ENCODE data around the gene GATAD1. TPM values are rescaled to one million over a fixed set of nuclear protein-coding genes. Genes with fewer than 3 reads are reported as not detected.

Gene GATAD1
- total and polyA plus RNA-seq, 2 of the 8 experiments (the other 6 are each of a cell fraction or from before 2014, with no cell fraction given), result 17.1 to 34.7 TPM

GRCh38 chr7:92427193-92427592 is 20.1 kb upstream of the GATAD1 start:
- Histone ChIP-seq H3K79me1 (ENCODE audit: low read depth, low read length) (no peaks in the 10 kb centered on the region), H3K23me2 (ENCODE audit: low read depth, low read length) (peaks cover 5% of the 10 kb centered on the region; the same call in 1 of the 2 replicates), H3K23ac (ENCODE audit: insufficient read length) (no peak overlapping the region), H4K91ac (replicated peaks; ENCODE audit: insufficient read length, low read length) (no peak overlapping the region), H3K56ac (replicated peaks; ENCODE audit: insufficient read length, low read depth, low read length) (no peak overlapping the region), H3K4me3 (ENCODE audit: extremely low read depth in 1 of 4, insufficient read depth in 2 of 4, low read depth in 3 of 4, low read length in 4 of 4) (no peak overlapping the region), H3K18ac (ENCODE audit: extremely low read depth, low read length) (no peak overlapping the region), H3K27ac (ENCODE audit: low read depth, low read length) (no peak overlapping the region), H3K9me3 (ENCODE audit: insufficient read depth in 2 of 2, low read depth in 1 of 2, low read length in 1 of 2) (no peaks in the 10 kb centered on the region), H2BK12ac (ENCODE audit: low read depth, low read length) (no peak overlapping the region), H2AFZ (ENCODE audit: low read length) (0 out of 2 replicates have a peak overlapping the region, but pooled peaks have one; percentile 8), H2BK120ac (replicated peaks; ENCODE audit: low read depth, low read length) (no peak overlapping the region), H3K9ac (replicated peaks in 1 of 4; ENCODE audit: extremely low read depth in 1 of 4, low read depth in 3 of 4, low read length in 3 of 4) (no peak overlapping the region), H4K8ac (ENCODE audit: extremely low read depth, insufficient read depth, low read length) (no peak overlapping the region), H3K4ac (replicated peaks; ENCODE audit: insufficient read length, low read depth, low read length) (no peak overlapping the region), H2BK20ac (ENCODE audit: low read length) (no peak overlapping the region), H3K79me2 (ENCODE audit: control insufficient read depth in 1 of 2, insufficient read depth in 2 of 2, low read length in 2 of 2) (no peaks in the 10 kb centered on the region), H2BK15ac (ENCODE audit: low read length) (no peak overlapping the region), H3K4me2 (ENCODE audit: insufficient read depth in 1 of 2, low read depth in 2 of 2, low read length in 2 of 2) (no peak overlapping the region), H2BK5ac (ENCODE audit: low read depth, low read length) (no peak overlapping the region), H3K27me3 (replicated peaks in 1 of 4; ENCODE audit: control insufficient read depth in 3 of 4, extremely low read depth in 1 of 4, insufficient read depth in 3 of 4, low read length in 3 of 4) (peaks cover 0 to 2% (median 0%) of the 10 kb centered on the region in 4 experiments; a peak in 2 of 7 replicates), H4K20me1 (replicated peaks in 1 of 2; ENCODE audit: control insufficient read depth in 1 of 2, insufficient read depth in 2 of 2, low read length in 2 of 2) (peaks cover 0 to 3% of the 10 kb centered on the region in 2 experiments), H3K4me1 (replicated peaks in 1 of 4; ENCODE audit: control insufficient read depth in 3 of 4, insufficient read depth in 4 of 4, low read length in 3 of 4) (peaks cover 0 to 3% (median 0%) of the 10 kb centered on the region in 4 experiments; a peak in 3 of 7 replicates), H3K36me3 (ENCODE audit: control insufficient read depth in 2 of 4, insufficient read depth in 4 of 4, low read length in 3 of 4) (no peaks in the 10 kb centered on the region), H2AK5ac (ENCODE audit: low read depth, low read length) (no peak overlapping the region), H4K5ac (ENCODE audit: insufficient read length, low read depth, low read length) (no peak overlapping the region), H3K14ac (ENCODE audit: insufficient read length) (no peak overlapping the region)
- ChIA-PET CTCF (ENCODE audit: partially characterized antibody) (interaction anchor here (1.2 to 10.9 kb wide), 3 partner anchors 13 to 19 kb away, joined by 4 to 159 read pairs (median 64); partner anchors contain the start of gene GATAD1), POLR2A (ENCODE audit: partially characterized antibody) (interaction anchor here (4.5 kb wide), 1 partner anchor 20 kb away, joined by 34 read pairs; the partner anchor contains the start of gene GATAD1)
- 94% methylated on average over 3 of the region's 3 CpGs; no CpG with 5 or more reads in 1 of the 2 experiments for WGBS, 2 experiments (ENCODE audit: extremely low coverage in 1 of 2, insufficient coverage in 1 of 2, insufficient read length in 1 of 2, insufficient replicate concordance in 2 of 2, low coverage in 1 of 2, low lambda C conversion rate in 2 of 2, missing lambda C conversion rate in 1 of 2)
- TF ChIP-seq, protein P1, sequence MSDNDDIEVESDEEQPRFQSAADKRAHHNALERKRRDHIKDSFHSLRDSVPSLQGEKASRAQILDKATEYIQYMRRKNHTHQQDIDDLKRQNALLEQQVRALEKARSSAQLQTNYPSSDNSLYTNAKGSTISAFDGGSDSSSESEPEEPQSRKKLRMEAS (IDR thresholded peaks at IDR 0.05), result no peak
- TF ChIP-seq HDAC2 (IDR thresholded peaks at IDR 0.05; ENCODE audit: borderline replicate concordance in 1 of 2, low read depth in 2 of 2, low read length in 2 of 2), result no peak
- TF ChIP-seq SP4 (IDR thresholded peaks at IDR 0.05; ENCODE audit: low read length), result no peak
- TF ChIP-seq, protein P2, sequence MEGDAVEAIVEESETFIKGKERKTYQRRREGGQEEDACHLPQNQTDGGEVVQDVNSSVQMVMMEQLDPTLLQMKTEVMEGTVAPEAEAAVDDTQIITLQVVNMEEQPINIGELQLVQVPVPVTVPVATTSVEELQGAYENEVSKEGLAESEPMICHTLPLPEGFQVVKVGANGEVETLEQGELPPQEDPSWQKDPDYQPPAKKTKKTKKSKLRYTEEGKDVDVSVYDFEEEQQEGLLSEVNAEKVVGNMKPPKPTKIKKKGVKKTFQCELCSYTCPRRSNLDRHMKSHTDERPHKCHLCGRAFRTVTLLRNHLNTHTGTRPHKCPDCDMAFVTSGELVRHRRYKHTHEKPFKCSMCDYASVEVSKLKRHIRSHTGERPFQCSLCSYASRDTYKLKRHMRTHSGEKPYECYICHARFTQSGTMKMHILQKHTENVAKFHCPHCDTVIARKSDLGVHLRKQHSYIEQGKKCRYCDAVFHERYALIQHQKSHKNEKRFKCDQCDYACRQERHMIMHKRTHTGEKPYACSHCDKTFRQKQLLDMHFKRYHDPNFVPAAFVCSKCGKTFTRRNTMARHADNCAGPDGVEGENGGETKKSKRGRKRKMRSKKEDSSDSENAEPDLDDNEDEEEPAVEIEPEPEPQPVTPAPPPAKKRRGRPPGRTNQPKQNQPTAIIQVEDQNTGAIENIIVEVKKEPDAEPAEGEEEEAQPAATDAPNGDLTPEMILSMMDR (IDR thresholded peaks at IDR 0.05; ENCODE audit: control extremely low read depth in 1 of 3, insufficient read depth in 1 of 3, low read depth in 1 of 3, low read length in 3 of 3), result no peak
- no peak for TF ChIP-seq RAD21 (IDR thresholded peaks at IDR 0.05 in 1 of 2, conservative IDR thresholded peaks at IDR 0.05 in 1 of 2; ENCODE audit: low read depth in 2 of 2, low read length in 2 of 2)
- no peak for TF ChIP-seq JUND (IDR thresholded peaks at IDR 0.05; ENCODE audit: low read length)
- no peak for TF ChIP-seq POLR2AphosphoS5 (IDR thresholded peaks at IDR 0.05; ENCODE audit: low read depth, low read length)
- TF ChIP-seq ASH2L (IDR thresholded peaks at IDR 0.05; ENCODE audit: low read length), result no peak
- TF ChIP-seq SUZ12 (IDR thresholded peaks at IDR 0.05; ENCODE audit: low read length), result no peak
- FAIRE-seq (no peak), DNase-seq (ENCODE audit: low read depth in 1 of 2, low spot score in 2 of 2) (no peak)
